Kidney (tissue), 14 donors: ENCODE measurements around the gene NRP1. TPM values are rescaled to one million over a fixed set of nuclear protein-coding genes. Genes with fewer than 3 reads are reported as not detected.
A peak's percentile ranks its signal among the peaks of the same experiment; 100 is the strongest.

Experiments
- DNase-seq, 5 donors: peaks; one replicate each; pipeline ENCODE4 v3.0.0-alpha.2; 2013 to 2020
- FAIRE-seq: peaks from 2 replicates; lab custom pipeline; 2012; peaks lifted over from hg19 to GRCh38; lab: Jason Lieb, UNC
- H3K27ac ChIP-seq, 2 donors: one replicate each; pipeline ENCODE4 v1.7.0; 2013; ENCODE audit warnings: low read depth in 2 of 2, low read length in 2 of 2, inconsistent platforms in 1 of 2
- H3K27me3 ChIP-seq: one replicate; pipeline ENCODE4 v1.7.1; 2013; ENCODE audit warnings: low read length, inconsistent platforms; ENCODE audit not compliant: control insufficient read depth, insufficient read depth
- H3K36me3 ChIP-seq, 3 donors: one replicate each; pipeline versions ENCODE4 v1.7.0 to v1.7.1; 2013; ENCODE audit warnings: low read length in 3 of 3, control low read depth in 1 of 3, inconsistent platforms in 1 of 3; ENCODE audit not compliant: insufficient read depth in 3 of 3, control insufficient read depth in 2 of 3
- H3K4me1 ChIP-seq, 3 donors: one replicate each; pipeline versions ENCODE4 v1.7.0 to v1.7.1; 2013; ENCODE audit warnings: low read length in 3 of 3, inconsistent platforms in 1 of 3, low read depth in 1 of 3; ENCODE audit not compliant: control insufficient read depth in 2 of 3, insufficient read depth in 2 of 3
- H3K4me3 ChIP-seq, 3 donors: one replicate each; pipeline versions ENCODE4 v1.7.0 to v1.8.1; 2013; ENCODE audit warnings: low read length in 3 of 3, control low read depth in 1 of 3, inconsistent platforms in 1 of 3
- H3K9ac ChIP-seq, 3 donors: one replicate each; pipeline versions ENCODE4 v1.7.0 to v1.7.1; 2013; ENCODE audit warnings: low read length in 3 of 3, control low read depth in 1 of 3, inconsistent platforms in 1 of 3
- H3K9me3 ChIP-seq, 3 donors: one replicate each; pipeline versions ENCODE4 v1.7.0 to v1.7.1; 2013; ENCODE audit warnings: low read length in 3 of 3, control low read depth in 1 of 3, inconsistent platforms in 1 of 3; ENCODE audit not compliant: control insufficient read depth in 2 of 3, insufficient read depth in 1 of 3
- CTCF ChIP-seq: IDR thresholded peaks from 3 replicates; pipeline ENCODE4 v1.5.1; 2012; ENCODE audit warnings: mild to moderate bottlenecking, moderate library complexity, borderline replicate concordance; ENCODE audit not compliant: insufficient read depth; ENCODE audit errors: extremely low read depth
- intact Hi-C: fragments of 100-400 bp; cut with DNase I; formaldehyde crosslinking; loops from one replicate; pipeline ENCODE4 v1.11.1; 2022
- polyA plus RNA-seq: library from polyadenylated mRNA; stranded (reverse); fragments of 350-450 nt; fragmentation: Illumina TruSeq; extraction: RNeasy Lipid Tissue Mini Kit (QIAGEN cat#74804); gene quantifications from one replicate; pipeline ENCODE4 v1.2.3, GENCODE V29; 2014; ENCODE audit warnings: low read depth, low replicate concordance; ENCODE audit not compliant: insufficient read depth
- total RNA-seq: library from RNA; stranded (reverse); fragmentation: NEBNext Ultra II Directional; extraction: Animal tissue kit (Norgen Biotek cat#: 25700); gene quantifications from one replicate; pipeline ENCODE4 v1.2.1, GENCODE V29; 2021
- donor health status: control.
- donor health status: control.
- donor health status: control.
- donor health status: control.
- donor health status: control.
- donor health status: DM: yes; HTN: yes; CAD: no.
- donor health status: Normal renal cell carcinoma (clear cell type).

The NRP1 gene
- total and polyA plus RNA-seq, 2 donors from 2014 or later: 40.5 to 243 TPM

- Histone ChIP-seq H3K27ac (peak overlapping the region in 1 of 2 donors; percentile 38), H3K9ac (peak overlapping the region in 1 of 3 donors; percentile 21), H3K36me3 (peaks cover 0 to 4% (median 0%) of the 10 kb centered on the region in 3 donors), H3K27me3 (no peaks in the 10 kb centered on the region), H3K4me1 (peaks cover 4 to 28% (median 23%) of the 10 kb centered on the region in 3 donors), H3K4me3 (no peak overlapping the region), H3K9me3 (no peaks in the 10 kb centered on the region)
- DNase-seq (no peak), FAIRE-seq (no peak)
- TF ChIP-seq CTCF: no peak
- intact Hi-C loops: no loop called here
Measured at GRCh38 chr10:33293531-33294170, 40.8 kb downstream of the NRP1 start.

GRCh38 chr10:33293076-33293475 lies 41.4 kb downstream of the NRP1 start:
- Histone ChIP-seq H3K9me3 (no peaks in the 10 kb centered on the region), H3K4me3 (no peak overlapping the region), H3K36me3 (peaks cover 0 to 4% (median 0%) of the 10 kb centered on the region in 3 donors), H3K9ac (peak overlapping the region in 1 of 3 donors; percentile 21), H3K27ac (peak overlapping the region in 1 of 2 donors; percentile 38), H3K27me3 (no peaks in the 10 kb centered on the region), H3K4me1 (peaks cover 4 to 25% (median 23%) of the 10 kb centered on the region in 3 donors)
- FAIRE-seq (peak; percentile 54), DNase-seq (no peak)
- no peak for TF ChIP-seq CTCF
- intact Hi-C loops: no loop called here

- DNase-seq (no peak), FAIRE-seq (no peak)
- intact Hi-C loops: no loop called here
- H3K27me3 ChIP-seq: no peaks in the 10 kb centered on the region
- peaks cover 0 to 4% (median 0%) of the 10 kb centered on the region in 3 donors for H3K36me3 ChIP-seq
- no peak for TF ChIP-seq CTCF
- no peaks in the 10 kb centered on the region for H3K9me3 ChIP-seq
- no peak overlapping the region for H3K4me3 ChIP-seq
- H3K9ac ChIP-seq: peak overlapping the region in 1 of 3 donors; percentile 2
- peaks cover 4 to 30% (median 23%) of the 10 kb centered on the region in 3 donors for H3K4me1 ChIP-seq
- no peak overlapping the region for H3K27ac ChIP-seq
Measured at GRCh38 chr10:33291053-33291592, 43.3 kb downstream of the NRP1 start.
